Measurements from ENCODE around the gene ACER1.
"Not testable (repeated sequence)": the region's sequence is repeated elsewhere in the genome, so short reads cannot be mapped to it uniquely, and the experiment has no call there.

Gene ACER1

DNA sequence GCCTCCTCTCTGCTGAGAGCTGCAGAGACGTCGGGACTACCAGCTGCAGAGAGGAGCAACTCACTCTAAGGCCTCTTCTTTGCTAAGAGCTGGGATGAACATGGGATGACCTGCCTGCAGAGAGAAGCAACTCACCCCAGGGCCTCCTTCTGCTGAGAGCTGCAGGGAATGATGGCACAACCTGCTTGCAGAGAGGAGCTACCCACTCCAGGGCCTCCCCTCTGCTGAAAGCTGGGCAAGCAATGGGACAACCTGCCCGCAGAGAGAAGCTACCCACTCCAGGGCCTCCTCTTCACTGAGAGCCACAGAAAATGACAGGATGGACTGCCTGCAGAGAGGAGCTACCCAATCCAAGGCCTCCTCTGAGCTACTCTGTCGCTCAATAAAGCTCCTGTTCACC is 46.7 kb downstream of the ACER1 start:
- DNase-seq = no peak

DNA sequence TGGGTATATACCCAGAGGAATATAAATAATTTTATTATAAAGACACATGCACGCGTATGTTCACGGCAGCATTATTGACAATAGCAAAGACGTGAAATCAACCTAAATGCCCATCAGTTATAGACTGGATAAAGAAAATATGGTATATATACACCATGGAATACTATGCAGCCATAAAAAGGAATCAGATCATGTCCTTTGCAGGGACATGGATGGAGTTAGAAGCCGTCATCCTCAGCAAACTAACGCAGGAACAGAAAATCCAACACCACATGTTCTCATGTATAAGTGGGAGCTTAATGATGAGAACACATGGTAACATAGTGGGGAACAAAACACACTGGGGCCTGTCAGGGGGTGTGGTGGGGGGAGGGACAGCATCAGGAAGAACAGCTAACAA is 51.0 kb downstream of the ACER1 start:
- not testable (repeated sequence) for DNase-seq

DNA sequence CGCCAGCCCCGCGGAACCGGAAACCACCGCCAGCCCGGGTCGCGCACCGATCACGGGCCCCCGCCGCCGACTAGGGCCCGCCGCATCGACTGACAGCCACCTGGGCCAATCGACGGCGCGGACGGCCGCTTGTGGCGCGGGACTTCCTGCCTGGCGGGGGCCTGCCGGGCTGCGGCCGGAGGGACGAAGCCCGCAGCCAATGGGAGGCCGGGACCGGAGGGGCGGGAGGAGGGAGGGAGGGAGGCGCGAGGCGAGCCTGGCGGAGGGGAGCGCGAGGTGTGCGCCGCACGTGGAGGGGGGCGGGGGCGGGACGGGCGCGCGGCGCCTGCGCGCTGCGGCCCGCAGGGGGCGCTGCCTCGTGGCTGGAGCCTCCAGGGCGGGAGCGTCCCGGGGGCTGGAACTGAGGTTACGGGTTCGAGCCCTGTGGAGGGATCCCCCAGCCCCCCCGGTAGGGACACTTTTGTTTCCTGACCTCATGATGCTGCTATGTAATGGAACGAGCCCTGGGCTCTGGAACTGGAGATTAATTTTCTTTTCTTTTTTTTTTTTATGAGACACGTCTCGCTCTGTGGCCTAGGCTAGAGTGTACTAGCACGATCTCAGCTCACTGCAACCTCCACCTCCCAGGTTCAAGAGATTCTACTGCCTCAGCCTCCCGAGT is 53.4 kb downstream of the ACER1 start, which contains the start of gene MLLT1:
TSS of gene MLLT1 (minus strand) at position 45 of the 661 bp plus-strand sequence. CDS start 191 bp downstream, outside the sequence.
- DNase-seq = peak; percentile 86 to 92 (median 90)

DNA sequence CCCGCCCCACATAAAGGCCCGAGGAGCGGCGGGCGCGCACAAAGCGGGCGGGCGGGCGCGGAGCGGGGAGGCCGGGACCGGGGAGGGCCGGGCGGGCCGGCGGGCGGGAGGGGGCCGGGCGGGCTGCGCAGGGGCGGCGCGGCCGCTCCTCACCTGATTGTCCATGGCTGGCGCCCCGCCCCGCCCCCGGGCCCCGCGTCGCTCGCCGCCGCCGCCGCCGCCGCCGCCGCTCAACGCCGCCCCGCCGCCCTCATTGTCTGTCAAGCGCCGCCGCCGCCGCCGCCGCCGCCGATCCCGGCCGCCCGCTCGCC is 53.8 kb downstream of the ACER1 start:
- no peak for DNase-seq

DNA sequence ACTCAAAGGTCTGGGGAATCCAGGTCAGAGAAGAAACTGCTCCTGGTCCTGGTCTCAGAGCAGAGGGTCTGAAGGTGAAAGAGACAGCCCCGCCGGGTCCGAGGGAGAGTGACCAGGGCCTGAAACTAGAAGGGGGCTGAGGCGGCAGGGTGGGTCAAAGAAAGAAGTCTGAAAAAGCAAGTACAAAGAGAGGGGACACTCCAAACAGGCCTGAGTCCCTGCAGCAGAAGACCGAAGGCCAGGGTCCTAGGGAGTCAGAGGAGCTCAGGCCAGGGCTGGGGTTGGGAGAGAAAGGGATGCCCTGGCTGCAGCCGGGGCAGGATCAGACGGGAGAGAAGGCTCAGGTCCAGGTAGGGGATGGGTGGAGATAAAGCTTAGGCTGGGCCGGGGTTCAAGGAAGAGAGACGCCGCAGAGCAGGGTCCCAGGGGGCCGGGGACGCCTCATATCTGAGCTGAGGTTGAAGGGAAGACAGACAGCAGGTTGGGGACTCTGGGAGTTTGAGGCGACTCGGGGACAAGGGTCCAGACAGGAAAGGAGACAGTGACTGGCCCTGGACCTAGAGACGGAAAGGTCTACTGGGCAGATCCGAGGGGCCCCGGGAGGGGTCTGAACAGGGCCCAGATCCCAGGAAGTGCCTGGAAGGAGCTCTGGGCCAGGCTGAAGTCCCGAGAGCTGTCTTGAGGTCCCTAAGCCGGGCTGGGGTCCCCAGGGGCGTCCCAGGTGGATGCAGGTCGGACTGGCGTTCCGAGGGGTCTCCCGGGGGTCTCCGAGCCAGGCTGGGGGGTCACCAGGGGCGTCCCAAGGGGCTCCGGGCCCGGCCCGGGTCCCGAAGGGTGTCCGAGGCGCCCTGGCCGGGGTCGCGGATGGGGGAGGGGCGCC is 54.4 kb downstream of the ACER1 start:
- DNase-seq = peak in 2 of 6 experiments; percentile 40 to 56

DNA sequence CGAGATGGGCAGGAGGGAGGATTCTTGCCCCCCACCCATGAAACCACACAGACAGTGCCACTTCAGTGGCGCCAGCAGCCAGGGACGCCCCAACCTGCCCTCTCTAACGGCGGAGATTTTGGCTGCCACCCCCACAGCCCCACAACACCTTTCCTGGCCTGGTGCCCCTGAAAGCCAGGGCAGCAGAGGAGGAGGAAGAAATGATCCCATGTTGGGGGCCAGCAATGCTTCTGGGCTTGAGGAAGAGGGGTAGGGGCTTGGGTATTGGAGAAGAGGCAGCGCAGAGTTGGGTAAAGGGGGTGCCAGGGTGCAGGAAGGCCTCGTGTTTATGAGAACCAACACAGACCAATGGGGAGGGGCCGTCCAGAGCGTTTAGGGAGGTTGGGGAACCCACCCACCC is 55.4 kb downstream of the ACER1 start:
- DNase-seq = no peak

DNA sequence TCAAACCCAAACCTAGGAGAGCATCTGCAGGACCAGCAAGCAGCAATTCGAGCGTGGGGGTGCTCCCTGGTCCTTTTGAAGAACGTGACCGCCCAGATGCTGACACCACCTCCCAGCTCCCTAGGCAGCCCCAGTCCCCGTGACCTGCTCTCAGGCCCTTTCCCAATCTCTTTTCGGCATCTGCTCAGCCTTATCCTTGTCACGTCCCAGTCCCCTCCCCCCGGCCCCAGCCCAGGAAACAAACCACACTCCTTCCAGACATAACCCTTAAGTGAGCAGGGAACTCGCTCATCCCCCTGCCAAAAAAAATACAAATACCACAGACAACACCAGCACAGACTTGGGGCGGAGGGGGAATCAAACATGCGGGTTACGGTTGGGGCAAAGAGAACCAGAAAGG is 57.0 kb downstream of the ACER1 start:
- no peak for DNase-seq

DNA sequence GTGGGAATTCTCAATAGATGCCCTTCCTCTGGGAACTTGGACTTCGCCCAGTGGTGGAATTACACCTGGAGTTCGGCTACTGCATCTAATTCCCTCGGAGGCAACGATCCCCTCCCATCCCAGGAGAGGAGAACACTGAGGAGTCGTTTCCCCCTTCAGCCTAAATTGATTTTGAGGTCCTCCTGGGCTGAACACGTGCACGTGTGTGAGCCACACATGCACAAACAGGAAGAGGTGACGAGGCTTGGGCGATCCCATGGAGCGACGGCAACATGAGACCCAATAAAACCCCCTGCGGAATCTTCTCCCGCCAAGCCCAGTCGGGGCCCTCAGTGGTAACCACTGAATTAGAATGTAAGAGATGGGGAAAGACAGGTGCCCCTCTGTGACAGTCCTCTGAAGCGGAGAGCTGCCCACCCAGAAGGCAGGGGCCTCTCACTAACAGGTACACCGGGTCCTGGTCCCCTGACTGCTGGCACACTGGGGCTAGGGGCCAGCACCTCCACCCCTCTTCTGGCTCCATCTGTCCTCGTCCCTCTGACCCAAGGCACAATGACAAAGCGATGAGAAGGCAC is 58.2 kb downstream of the ACER1 start:
- no peak for DNase-seq

DNA sequence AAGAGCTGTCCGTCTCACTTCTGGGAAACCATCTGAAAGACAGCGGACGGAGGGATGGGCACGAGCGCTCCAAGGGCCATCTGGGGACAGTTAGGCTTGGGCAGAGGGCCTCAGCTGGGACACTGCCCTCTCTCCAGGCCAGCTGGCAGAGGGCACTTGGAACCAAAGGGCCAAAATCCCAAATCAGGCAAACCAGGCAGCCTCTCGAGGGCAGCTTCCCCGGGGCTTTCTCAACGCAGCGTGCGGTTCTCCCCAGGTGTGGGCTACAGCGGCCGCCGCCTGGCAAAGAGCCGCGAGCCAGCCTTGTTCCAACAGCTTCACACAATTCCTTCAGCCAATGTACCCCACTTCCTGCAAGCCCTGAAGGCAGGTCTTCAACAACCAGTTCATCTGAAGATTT is 58.7 kb downstream of the ACER1 start:
- no peak for DNase-seq

DNA sequence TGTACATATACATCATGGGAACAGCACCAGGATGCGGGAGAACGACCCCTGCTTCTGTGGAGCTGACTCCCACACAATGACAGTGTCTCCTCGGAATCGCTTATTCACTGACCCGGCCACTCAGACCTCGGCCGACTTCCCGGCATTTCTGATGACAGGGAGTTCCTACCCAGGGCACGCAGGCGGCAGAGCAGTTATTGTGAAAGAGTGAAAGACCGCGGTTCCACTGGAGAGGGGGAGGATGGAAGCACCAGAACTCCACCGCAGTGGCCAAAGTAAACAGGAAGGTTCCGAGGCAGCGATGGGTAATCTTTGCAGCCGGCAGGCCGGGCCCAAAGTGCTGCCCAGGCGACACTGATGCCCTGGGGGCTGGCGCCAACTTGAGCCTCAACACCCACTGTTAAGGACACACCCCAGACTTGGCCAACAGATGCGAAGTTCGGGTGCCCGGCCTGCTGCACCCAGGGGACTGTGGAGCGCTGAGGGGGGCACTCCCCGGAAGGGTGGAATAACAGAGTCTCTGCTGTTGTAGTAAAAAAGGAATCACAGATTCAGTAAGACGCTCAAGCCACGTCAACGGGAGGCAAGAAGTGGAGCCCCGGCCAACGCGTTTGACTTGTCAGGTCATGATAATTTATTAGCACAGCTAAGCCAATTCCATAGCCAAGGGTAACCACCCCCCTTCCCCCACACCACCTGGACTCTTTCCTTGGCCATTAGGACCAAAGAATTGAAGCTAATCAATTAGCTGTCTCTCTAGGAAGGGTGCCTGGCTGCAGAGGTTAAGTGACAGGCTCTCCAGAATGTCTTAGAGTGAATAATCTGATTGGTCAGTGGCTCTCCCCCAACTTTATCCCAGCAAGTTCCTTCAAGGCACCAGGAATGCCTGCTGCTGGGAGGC is 59.5 kb downstream of the ACER1 start:
- DNase-seq = no peak

DNA sequence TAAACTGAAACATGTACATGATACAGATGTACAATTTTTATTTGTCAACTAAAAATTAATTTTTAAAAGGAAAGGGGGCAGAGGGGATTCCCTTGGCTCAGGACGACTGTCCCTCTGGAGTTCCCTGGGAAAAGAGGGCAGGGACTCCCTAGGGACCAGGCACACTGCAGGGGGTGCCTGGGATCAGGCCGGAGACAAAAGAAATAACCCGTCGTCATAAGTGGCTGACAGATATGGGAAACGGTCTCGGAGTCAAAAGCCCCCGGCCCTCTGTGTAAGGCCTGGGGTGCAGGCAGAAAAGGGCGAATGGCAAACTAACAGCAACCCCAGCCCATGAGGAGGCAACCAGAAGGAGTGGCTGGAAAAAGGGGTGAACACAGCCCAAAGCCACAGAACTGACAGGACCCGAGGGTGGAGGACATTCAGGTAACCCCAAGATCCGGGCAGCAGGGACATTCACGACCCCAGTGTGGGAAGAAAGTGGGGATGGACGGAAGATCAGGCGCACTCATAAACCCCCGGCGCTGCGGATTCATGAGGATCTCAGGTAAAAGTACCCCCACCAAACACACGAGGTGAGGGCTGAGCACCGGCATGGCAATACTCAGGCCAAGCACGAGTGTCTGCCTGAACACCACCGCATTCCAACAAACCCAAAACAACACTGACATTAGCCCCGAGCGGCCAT is 60.4 kb downstream of the ACER1 start:
- no peak for DNase-seq

DNA sequence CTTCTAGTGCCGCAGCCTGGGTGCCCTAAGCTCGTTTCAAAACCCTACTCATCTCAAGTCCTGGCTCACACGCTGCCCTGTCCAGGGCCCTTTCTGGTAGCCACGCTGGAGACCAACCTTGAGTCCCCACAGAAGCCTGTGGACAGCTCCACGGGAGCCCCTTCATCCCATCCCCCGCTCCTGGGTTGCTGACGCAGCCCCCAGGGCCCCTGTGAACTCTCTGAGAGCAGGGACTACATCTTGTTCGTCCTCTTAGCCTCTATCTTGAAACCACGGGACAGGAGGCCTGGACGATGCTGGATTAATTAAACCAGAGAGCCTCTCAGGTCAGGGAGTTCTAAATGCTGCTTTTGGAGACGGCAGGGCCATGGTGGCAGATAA is 61.0 kb downstream of the ACER1 start:
- no peak for DNase-seq

DNA sequence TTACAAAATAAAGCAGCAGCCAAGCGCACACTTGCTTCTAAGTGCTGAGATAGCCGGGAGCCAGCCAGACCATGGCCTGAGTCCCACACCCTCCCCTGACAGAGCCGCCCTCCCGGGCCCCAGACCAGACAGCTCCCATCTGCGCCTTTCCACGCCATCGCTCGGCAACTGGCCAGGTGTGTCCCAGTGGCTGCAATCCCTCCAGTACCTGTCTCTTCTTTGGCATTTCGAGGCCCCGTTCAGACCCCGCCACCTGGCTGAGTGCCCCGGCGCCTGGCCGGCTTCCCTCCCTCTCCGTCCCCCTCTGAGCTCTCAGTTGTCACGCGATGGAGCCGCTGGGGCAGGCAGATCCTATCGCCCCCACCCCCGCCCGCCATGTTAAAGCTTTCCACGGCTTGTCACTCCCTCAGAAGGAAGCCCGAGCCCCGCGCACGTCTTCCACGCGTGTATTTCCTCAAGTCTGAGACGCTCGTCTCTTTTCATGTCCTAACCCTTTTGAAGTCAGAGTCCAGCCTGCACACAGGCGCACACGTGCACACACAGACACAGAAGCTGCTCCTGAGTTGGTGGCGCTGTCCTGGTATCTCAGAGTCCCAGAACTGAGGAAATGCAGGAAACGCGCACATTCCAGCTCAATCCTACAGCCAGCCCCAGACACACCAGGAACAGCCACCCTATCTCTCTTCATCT is 61.5 kb downstream of the ACER1 start:
- DNase-seq = no peak

DNA sequence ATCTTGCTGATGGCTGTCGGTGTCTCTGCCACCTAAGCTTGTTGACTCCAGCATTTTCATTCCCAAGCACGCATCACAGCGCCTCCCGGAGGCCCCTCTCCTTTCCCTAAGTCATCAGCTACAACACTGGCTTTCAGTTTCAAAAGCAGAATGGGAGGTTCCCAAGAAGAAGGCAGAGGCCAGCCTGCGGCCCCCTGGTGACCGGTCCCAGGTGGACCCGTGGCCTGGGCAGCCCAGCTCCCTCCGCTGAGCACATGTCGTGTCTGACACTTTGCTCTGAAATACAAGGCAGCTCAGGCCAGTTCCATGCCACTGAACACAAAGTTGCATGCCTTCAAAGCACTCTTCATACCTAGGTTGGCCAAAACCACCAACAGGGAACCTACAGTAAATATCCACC is 62.2 kb downstream of the ACER1 start:
- no peak for DNase-seq

DNA sequence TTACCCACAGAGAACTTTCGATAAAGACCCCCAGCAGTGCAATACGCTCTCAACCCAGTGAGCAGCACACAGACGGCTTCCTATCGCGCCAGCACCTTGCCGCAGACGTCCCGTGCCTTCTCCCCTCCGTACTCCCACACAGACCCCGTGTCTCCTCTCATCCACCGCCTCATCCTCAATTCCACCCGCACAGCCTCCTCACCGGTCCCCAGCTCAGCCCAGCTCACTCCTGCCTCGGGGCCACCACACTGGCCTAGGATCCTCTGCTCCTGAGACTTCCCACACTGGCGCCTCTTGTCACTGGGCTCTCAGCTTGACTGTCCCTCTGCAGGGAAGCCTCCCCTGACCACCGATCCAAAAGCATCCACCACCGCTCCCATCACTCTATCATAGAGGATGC is 62.6 kb downstream of the ACER1 start:
- DNase-seq = no peak

DNA sequence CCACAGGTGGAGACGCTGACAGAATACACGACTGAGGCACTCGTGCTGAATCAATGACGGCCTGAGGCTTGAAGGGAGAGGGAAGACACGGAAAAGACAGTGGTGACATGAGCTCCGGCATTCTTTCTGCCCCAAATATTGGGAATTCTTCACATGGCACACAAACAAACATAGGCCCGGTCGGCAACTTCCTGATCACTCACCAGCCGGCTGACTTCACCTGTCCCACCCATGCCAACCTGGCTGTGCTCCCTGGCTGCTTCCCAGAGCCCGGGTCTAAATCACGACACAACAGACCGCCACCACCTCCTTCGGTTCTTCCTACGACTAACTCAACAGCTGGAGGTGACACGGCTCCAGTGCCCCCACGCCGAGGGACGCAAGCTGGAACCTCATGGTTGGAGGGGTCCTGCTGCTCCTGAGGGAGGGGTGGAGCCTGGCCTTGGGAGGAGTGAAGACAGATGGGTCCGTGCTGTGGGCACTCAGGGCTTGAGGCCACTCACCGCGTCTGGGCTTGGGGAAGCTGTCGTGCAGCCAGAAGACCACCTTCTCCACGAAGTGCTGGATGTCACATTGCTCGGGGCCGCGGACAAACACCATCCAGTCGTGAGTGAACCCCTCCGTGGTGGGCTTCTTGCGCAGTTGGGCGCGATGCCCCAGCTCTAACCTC is 63.2 kb downstream of the ACER1 start:
- no peak for DNase-seq

DNA sequence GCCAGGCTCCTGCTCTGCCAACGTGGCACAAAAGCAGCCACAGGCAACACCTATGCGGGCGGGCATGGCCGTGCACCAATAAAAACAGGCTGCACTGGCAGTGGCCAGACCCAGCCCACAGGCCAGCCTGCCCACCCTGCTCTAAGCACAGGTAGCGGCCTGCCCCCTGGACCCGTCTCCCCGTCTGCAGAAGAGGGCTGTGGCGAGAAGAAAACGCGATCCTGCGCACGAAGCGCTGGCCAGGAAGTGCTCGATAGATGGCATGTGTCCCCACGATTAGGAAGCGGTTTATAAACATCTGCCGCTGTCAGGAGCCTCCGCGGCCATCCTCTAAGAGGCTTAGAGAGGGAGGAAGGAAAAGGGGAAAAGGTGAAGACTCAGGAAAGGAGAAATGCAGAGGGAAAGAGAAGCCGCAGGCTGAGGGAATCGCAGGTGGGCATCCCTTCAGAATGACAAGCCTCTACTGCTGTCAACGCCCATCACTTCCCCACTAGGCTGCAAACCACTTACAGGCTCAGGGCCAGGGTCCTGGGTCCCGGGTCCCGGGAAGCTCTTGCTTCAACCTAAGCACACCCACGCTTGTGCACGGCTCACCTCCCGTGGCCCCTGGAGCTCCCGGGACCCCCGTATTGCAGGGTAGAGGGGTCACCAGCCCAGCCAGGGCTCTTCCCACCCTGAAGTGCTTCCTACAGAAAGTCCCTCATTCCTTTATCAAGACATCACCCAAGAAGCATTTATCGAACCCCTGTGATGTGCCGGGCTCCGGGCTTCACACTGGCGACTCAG is 64.1 kb downstream of the ACER1 start:
- DNase-seq = no peak

DNA sequence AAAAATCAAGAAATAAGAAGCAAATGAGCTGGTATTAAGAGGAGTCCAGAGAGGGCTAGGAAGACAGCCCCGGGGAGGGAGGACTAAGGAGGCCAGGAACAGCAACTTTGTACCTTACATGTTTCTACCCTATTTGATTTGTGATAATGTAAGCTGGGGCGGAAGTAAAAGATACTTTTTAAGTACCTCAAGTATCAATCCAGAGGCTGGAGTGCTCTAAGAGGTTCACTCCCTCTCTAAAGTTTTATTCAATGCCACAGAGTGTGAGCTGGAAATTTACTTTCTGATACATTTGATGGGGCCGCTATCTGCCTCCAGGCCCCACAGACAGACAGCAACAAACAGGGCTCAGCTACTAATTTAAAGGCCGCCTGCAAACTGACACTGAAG is 65.0 kb downstream of the ACER1 start:
- DNase-seq = no peak

DNA sequence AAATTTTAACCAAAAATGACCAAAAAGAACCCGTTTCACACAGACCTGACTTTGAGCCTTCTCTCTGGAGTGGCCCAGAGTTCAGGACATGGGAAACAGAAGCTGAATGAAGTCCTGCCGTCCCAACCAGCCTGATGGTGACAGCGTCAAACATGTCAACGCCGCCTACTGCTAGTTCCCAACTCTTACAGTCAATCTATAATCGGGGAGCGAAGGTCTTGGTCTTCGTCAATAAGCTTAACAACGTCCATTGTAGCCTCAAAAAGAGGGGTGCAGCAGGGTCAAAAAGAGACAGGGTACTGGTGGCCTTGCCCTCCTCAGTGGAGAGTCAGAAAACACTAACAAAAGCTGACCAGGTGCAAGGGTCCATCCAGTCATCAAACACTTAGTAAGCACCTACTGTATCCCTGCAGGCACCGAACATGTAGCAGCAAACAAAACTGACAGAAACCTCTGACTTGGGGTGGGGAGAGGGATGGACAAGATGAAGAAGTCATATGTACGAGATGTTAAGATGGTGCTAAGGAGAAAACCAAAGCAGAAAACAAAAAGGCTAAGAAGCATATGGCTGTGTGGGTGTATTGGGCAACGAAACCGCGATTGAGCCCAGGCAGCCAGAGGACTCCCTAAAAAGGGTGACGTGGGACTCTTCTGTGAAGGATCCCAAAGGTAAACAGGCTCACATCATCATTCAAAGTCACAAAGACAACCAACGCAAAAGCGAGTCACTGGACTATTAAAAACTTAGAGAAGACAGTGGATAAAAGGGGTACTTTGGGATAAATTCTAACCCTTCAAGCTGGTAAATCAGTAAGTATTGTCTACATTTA is 65.6 kb downstream of the ACER1 start:
- no peak for DNase-seq

DNA sequence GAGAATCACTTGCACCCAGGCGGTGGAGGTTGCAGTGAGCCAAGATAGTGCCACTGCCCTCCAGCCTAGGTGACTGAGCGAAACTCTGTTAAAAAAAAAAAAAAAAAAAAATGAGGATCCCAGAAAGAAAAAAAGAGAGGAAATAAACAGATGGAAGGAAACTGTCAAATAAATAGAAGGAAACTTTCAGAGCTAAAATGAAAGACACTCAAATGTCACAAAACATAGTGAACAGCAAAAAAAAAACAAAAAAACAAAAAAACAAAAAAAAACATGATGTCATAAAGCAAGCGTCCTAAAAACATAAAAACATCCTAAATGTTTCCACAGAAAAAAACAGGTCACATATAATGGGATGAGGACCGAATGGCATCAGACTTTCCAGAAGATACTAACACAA is 68.6 kb downstream of the ACER1 start:
- no peak for DNase-seq

Measured in stimulated activated naive CD4-positive, alpha-beta T cell (primary cell).